CMK (cell line): ENCODE data around the gene MISFA.
"Not testable (repeated sequence)": the region's sequence is repeated elsewhere in the genome, so short reads cannot be mapped to it uniquely, and the experiment has no call there.

Experiments
- DNase-seq: peaks from one replicate; pipeline ENCODE4 v3.0.0-alpha.2; 2010; ENCODE audit warnings: low read depth

MISFA gene

DNA sequence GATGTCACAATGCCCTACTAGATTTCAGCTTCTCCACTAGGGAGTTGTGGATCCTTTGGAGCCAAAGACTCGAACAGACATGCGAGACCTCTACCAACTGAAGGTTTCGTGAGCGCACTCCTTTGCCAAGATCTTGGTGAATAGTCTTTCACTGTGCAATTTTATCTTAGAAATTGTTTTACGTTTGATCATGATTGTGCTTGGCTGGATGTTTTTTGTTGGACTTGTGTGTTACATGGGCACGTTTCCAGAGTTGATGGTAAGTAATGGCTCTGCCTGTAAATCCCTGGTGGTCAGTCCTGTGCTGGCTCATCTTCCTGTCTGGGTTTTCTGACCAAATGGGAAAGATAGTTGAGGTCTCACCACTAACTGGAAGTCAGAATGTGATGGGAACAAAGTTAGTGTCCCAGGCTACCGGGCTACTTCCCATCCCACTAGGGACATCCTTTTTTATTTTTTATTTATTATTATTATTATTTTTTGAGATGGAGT, at the start of gene MISFA:
Gene MISFA (plus strand): TSS at position 51 of the 492 bp plus-strand sequence. CDS start 140 bp downstream, at position 191.
- DNase-seq, result no peak

DNA sequence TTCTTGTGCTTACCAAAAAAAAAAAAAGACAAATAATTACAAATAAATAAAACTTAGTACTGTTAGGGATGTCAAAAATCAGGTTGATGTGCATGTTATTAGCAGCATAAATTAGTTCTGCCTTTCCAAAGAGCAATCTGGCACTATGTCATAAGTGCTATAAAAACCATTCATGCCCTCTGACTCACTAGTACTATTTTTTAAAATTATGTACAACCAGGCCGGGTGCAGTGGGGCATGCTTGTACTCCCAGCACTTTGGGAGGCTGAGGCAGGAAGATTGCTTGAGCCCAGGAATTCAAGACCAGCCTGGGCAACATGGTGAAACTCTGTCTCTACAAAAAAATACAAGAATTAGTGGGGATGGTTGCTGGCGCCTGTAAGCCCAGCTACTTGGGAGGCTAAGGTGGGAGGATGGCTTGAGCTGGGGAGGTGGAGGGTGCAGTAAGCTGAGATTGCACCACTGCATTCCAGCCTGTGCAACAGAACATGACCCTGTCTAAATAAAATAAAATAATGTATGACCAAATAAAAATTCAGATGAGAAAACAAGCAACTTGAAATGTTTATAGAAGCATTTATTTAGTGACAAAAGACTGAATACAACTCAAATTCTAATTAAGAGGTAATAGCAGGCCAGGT, 36.4 kb upstream of the MISFA start:
- DNase-seq, result no peak

DNA sequence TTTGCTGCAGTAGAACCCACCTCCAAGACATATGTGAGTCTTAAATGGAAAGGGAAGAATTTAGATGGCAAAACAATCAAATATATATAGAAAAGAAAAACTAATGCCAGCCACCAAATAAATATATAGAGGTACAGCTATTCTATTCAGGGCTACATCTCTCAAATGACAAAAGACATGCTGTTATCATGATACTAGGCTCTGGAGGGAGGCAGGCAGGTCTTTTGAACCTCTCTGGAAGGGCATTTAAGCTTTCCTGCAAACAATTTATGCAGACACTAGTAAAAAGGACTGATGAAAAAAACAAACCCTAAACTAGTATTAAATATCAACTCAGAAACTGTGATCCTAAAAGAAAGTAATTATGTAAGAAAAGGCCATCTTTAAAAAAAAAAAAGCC, 35.4 kb upstream of the MISFA start:
- no peak for DNase-seq

DNA sequence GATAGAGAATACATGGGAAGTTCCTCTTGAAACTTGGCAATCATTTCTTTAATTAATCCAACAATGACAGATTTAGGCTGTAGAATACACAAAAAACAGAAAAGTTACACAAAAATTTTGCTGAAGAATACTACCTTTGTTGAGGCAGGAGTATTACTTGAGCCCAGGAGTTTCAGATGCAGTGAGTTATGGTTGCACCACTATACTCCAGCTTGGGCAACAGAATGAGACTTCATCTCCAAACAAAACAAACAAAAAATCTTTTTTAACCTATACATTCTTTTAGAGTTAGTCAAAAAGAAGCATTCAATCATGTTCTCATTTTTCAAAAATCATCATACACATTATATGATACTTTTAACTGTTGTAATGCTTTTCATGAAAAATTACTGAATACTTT, 33.2 kb upstream of the MISFA start:
- no peak for DNase-seq

DNA sequence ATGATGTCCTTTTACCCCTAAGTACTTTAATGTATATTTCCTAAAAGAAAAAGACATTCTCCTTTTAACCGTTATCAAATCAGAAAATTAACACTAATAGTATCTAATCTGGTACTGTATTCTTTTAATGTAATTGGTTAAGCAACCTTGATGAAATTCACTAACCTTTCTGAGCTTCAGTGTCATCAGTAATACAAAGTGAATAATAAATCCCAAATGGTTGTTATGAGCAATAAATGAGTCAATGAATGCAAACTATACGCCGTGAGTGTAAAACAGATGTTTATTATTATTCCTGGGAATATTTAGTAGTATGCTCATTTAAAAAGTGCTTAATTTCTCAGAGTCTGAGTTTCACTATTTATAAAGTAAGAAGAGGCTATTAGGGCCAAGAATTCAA, 32.5 kb upstream of the MISFA start:
- no peak for DNase-seq

DNA sequence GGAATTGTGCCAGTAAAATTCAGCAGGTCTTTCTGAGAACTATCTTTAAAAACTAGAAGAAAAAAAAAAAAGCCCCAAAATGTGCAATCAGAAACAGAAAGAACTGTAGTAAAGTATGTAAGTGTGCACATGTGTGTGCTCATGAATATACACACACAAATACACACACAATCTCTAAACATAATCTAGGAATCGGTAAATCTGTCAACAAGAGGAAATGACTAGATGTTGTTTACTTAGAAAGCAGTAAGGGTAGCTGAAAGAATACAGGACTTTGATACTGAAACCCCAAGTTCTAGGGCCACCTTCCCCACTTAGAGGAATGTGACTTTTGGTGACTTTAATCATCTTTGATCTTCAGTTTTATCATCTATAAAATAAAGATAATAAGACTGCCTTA, 24.2 kb upstream of the MISFA start:
- no peak for DNase-seq

DNA sequence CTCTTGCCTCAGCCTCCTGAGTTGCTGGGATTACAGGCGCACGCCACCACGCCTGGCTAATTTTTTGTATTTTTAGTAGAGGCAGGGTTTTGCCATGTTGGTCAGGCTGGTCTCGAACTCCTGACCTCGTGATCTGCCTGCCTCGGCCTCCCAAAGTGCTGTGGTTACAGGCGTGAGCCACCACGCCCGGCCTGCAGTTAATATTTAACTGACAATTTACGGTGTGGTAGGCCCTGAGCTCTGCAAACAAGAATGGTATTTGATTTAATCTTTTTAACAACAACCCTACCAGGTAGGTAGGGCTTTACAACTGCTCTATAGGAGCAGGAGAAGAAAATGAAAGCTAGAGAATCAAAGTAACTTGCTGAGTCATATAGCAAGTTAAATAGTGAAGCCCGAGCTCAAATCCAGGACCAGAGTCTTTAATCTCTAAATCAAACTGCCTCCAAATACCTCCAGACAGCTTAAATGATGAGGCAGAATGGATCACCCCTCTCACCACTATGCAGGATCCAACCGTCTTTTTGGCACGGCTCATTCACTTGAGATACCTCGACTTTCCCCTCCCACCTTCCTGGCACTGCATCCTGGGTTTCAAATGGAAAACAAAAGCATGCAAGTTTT, 20.5 kb upstream of the MISFA start:
- DNase-seq, result no peak

DNA sequence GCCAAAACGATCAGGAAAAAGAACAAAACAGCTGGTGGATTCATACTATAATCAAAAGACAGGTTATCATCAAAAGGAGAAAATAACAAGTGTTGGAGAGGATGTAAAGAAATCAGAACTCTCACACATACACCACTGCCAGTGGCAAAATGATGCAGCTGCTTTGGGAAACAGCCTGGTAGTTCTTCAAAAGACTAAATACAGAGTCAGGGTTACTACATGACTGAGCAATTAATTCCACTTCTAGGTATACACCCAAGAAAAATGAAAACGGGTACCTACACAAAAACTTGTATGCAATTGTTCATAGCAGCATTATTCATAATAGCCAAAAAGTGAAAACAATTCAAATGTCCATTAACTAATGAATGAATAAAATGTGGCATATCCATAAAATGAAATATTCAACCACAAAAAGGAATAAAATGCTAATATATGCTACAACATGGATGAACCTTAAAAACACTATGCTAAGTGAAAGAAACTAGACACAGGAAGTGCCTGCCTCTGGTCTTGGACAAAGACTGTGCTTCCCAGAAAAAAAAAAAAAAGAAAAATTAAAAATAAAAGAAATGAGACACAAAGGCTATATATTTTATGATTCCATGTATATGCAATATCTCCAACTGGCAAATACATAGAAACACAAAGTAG, 19.3 kb upstream of the MISFA start:
- DNase-seq, result no peak

DNA sequence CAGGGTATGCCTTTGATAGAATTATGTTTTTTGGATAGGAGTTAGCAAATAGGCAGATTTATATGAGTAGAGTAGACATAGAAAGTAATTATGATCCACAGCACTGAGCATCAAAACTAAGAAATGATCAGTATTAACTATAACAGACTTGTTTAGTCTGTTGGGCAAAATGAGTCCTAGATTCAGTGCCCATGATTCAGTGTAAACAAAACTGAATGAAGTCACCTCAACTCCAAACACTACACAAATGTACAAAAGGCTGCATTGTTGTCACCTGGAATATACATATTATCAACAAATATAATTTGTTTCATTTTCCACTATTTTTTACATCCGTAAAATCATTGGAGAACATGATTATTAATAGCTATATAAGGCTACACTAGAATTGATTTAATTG, 17.8 kb upstream of the MISFA start:
- DNase-seq, result no peak

DNA sequence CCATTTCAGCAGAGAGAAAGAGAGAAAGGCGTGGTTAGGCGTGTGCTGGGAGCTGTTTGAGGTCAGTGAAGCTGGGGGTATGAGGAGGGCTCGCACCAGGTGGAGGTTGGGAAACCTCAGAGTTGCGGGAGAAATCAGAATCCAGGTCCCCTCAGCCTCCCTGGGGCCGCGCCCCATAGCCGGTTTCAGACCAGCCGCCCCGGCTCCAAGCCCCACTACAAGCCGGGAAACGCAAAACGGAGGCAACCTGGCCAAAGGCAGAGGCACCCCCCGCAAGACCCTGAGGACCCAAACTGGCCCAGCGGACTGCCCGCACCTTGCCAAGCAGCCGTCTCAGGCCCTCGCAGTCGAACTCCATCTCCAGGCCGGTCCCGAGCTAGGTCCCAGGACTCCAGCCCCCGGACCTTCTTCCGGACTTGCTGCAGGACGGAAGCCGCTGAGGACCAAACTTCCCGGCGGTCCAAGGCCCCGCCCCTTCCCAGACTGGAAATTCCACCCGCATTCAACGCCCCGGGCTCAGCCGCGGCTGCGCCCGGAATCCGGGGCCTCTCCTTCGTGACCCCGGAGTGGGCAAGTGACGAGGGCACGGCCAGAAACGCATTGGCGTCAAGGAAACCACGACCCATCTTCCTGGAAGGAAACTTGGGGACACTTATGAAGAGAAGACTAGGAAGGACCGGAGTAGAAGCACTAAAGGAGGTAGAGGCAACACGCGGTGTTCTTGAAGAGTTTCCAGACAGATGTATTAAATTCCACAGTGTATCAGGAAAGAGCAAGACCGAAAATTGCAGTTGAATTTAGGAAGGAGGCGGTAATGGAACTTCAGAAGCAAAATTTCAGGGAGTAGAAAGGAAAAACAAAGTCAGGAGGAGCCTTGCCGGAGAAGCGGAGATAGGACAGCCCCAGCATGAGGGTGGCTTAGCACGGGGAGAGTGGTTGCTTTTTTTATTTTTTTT, 11.0 kb upstream of the MISFA start, which contains the start of gene UEVLD:
Gene UEVLD (minus strand): TSS at position 438 of the 956 bp plus-strand sequence. CDS start 80 bp downstream, at position 358.
- DNase-seq, result peak; percentile 64

DNA sequence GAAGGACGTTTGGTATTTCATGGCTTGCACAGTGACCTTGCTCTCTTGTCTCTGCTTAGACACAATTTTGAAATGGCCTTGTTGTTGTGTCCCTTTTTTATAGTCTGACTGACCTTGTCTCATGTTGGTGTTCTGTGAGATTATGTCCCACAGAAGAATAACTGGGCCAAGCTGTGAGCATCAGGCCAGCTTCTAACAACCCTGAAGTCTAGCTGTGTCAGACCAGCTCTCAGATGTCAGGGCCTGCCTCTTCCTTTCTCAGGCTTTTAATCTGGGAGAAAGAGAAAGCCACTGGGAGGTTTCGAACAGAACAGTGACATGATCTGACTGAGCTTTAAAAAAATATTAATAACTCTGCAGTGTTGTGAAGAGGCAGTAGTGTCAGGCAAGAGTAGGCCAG, 9.0 kb upstream of the MISFA start:
- DNase-seq, result no peak

DNA sequence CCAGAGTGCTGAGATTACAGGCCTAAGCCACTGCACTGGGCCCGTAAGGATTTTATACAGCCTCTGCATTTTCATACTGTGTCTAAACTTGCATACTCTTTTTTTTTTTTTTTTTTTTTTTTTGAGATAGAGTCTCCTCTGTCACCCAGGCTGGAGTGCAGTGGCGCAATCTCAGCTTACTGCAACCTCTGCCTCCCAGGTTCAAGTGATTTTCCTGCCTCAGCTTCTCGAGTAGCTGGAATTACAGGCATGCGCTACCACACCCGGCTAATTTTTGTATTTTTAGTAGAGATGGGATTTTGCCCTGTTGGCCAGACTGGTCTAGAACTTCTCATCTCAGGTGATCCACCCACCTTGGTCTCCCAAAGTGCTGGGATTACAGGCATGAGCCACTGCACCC, 5.5 kb upstream of the MISFA start:
- not testable (repeated sequence) for DNase-seq

DNA sequence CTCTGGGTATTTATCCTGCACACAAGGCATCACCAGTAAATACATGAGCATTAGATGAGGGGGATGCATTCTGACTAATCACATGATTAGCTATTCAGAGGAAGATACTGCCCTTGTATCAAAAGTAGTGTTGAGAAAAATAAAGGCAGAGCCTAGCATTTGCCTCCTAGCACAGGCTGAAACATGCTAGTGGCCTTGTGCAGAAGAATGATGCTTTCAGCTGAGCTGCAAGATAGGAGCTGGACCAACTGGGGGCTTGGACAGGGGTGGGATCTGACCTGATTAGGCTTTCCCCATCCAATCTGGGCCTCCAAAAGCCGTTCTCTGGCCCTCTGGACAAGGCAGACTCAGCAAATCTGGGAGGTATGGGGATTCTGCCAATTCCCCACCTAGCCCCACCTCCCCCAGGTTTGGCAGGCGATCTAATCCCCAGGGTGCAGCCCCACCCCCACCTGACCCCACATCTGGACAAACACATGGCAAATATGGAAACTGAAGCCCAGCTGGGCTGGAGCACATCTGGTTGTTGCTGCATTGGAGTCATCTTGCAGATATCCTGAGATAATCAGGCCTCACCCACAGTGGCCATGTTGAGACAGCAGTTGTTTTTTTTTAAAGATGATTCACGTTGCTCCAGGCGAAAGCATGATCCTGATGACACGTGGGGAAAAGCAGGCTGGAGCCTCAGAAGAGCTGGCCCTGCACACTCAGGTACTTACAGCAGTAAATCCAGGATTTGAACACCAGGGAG, 4.4 kb upstream of the MISFA start:
- no peak for DNase-seq

DNA sequence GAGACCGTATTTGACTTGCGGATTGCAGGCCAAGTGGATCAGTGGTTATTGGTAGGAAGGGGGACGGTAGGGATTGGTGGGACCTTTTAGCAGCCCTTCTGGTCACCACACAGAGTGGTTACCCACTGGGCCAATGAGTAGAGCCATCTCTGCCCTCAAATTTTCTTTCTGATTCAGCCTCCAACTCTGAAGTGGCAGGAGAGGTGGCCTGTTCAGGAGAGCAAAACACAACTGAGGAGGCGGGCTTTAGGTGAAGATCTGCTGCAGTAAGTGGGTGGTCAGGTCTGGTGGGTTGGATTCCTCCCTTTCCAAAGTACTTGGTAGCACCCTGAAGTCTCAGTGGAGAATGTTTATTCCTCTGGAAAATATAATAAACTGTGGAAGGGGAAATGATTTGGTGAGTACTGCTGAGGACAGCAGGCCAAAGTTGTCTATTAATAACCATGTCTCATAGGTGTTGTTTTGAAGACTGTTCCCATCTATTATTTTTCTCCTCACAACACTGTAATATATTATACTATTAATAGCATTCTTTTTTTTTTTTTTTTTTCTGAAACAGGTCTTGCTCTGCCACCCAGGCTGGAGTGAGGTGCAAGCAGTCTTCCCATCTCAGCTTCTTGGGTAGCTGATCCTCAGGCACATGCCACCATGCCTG, 1.5 kb downstream of the MISFA start:
- no peak for DNase-seq

DNA sequence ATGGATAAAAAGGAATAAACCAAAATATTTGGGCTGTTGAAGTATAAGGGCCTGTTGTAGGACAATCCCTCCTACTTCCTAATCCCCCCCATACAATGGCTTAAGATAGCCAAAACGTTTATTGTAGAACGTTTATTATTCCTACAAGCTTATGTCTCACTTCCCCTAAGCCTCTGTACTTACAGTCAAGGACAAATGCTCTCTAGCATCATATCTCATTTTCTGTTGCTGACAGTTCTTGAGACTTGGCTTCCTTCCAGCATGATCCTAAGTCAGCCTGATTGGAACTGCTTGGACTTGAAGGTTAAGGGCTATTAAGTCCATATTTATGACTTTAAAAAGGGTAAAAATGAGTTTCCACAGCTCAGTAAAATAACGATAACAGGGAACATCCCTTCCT, 8.8 kb downstream of the MISFA start:
- DNase-seq, result no peak

DNA sequence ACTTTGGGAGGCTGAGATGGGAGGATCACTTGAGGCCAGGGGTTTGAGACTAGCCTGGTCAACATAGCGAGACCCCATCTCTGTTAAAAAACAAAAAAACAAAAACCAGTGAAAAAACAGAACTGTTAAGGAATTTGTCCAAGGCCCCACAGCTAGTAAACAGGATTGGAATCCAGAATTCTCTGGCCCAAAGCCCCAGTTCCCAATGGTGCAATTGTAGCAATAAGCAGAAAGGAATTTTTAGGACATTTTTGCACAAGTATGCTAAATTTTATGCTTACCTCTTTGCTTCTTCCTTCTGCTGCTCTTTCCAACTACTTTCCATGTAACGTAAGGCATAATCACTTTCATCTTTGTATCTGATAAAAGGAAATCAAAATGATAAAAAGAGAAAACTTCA, 11.6 kb downstream of the MISFA start:
- no peak for DNase-seq

DNA sequence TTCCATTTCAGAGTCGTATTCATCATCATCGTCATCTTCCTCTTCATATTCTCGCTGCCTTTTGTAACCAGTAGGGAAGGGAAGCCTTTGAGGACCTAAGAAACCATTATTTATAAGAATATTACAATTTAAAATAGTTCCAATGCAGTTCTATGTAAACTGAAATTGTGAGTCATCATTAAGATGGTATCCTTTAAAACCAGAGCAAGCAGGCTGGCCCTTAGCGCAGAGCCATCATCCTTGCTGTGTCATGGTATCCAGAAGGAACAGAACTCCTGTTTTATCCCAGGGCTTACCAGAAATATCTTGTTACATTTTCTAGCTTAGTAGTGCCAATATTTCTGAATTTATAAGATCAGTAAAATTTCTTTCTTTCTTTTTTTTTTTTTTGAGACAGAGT, 12.8 kb downstream of the MISFA start:
- no peak for DNase-seq

DNA sequence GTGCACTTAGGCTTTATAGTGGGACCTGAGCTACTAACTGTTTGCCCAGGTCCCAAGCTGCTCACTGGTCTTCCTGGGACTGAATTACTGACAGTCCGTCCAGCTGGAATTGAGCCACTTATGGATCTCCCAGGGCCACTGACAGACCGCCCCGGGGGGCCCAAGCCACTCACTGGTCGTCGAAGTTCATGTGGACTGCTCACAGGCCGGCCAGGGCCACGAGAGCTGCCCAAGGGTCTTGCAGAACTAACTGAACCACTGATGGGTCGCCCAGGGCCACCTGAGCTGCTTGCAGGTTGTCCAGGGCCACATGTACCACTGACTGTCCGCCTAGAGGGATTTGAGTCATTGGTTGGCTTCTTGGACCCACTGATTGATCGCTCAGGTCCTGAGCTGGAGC, 15.1 kb downstream of the MISFA start:
- no peak for DNase-seq

DNA sequence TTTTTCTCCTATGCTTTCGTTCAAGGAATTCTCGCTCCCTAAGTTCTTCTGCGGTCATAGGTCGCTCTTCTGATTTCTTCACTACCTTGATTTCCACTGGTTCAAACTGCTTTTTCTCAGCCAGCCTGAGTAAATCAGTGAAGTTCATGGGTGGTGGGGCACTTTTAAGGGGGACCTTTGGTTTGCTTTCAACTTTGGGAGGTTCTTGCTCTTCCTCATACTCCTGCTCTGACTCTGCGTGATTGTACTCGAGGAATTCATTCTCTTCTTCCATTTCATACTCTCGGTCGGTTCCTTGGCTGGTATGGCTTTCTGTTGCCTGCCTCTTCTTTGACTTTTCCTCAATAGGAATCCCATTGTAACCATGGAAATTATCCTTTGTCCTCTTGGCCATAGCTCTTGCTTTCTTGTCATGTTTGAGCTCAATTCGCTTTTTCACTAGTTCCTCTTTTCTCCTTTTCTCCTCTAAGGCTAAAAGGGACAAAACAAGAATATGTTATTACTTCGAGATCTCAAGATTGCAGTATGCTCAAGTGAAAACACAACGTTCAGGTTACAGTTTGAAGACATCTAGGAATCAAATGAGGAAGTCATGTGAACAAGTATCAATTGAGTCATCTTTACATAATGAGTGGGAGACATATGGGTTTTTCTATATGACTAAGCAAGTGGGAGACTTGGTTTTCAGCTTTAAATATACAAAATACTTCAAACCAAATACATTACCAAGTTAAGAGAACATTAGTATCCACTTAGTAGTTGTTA, 16.2 kb downstream of the MISFA start:
- no peak for DNase-seq

DNA sequence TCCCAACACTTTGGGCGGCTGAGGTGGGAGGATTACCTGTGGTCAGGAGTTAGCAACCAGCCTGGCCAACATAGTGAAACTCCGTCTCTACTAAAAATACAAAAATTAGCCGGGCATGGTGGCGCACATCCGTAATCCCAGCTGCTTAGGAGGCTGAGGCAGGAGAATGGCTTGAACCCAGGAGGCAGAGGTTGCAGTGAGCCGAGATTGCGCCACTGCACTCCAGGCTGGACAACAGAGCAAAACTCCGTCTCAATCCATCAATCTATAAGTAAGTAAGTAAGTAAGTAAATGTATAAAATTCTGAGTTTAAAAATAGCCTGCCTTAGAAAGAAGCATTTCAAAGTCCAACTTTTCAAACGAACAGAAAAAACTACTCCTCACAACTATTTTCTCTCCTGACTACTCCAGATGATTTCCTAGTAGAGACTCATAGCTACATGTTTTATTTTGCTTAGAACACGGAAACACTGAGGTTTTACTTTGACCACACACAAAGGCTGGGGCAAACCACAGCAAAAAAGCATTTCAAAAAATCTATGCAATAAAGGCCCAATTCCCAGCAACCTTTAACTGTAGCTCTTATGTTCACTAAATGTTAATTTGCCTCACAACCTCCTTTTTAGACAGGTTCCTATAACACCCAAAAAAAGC, 18.2 kb downstream of the MISFA start:
- DNase-seq, result no peak
